IPS DF 6.9 (cell line): ENCODE results near the gene INAFM2.

Experiments used
- DNase-seq: peaks from one replicate; pipeline ENCODE4 v3.0.0-alpha.2; 2013; ENCODE audit warnings: low read depth, low spot score
- H3K27ac ChIP-seq: one replicate; pipeline ENCODE4 v1.5.1; 2013; ENCODE audit warnings: low read length, control low read depth
- H3K27me3 ChIP-seq: 2 replicates; pipeline ENCODE4 v1.6.1; 2013; ENCODE audit warnings: mild to moderate bottlenecking, low read length; ENCODE audit not compliant: control insufficient read depth, insufficient read depth
- H3K36me3 ChIP-seq: 2 replicates; pipeline ENCODE4 v1.6.1; 2013; ENCODE audit warnings: low read length; ENCODE audit not compliant: control insufficient read depth, insufficient read depth
- H3K4me1 ChIP-seq: 2 replicates; pipeline ENCODE4 v1.6.1; 2013; ENCODE audit warnings: low read length; ENCODE audit not compliant: control insufficient read depth, insufficient read depth
- H3K4me3 ChIP-seq: 2 replicates; pipeline ENCODE4 v1.5.1; 2013; ENCODE audit warnings: mild to moderate bottlenecking, low read length
- H3K9me3 ChIP-seq: 2 replicates; pipeline ENCODE4 v1.6.1; 2013; ENCODE audit warnings: low read length, inconsistent platforms; ENCODE audit not compliant: control insufficient read depth, insufficient read depth
- WGBS: extraction: QIAGEN DNeasy Blood & Tissue Kit; methylation state at CpG from one replicate; pipeline ENCODE4 v1.1.7; 2013; ENCODE audit warnings: mixed read lengths, missing lambda C conversion rate; ENCODE audit not compliant: insufficient read length, insufficient coverage; 5-methylcytosine and 5-hydroxymethylcytosine counted together

INAFM2 gene

DNA sequence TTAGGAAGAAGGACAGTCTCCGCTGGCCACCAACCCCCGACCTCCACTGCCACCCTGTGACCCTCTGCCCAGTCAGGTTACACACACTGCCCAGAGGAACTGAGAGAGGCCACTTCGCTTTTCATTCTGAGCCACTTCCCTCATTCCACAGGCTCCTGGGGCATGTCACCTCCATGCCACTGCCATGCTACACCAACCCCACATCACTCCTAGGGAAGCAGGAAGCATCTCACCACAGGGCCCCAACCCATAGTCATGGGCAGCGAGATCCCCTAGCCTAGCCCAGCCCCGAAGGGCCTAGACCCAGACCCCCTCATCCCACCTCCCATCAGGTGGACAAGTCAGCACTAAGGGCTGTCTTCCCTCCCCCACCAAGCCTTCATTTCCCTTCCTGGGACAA lies 17.1 kb upstream of the INAFM2 start:
- Histone ChIP-seq H3K27ac (no peak overlapping the region), H3K4me1 (peaks cover 27% of the 10 kb centered on the region), H3K27me3 (no peaks in the 10 kb centered on the region), H3K36me3 (no peaks in the 10 kb centered on the region), H3K9me3 (no peaks in the 10 kb centered on the region), H3K4me3 (no peak overlapping the region)
- no CpG with 5 or more reads among the region's 5 CpGs for WGBS
- DNase-seq, result no peak

DNA sequence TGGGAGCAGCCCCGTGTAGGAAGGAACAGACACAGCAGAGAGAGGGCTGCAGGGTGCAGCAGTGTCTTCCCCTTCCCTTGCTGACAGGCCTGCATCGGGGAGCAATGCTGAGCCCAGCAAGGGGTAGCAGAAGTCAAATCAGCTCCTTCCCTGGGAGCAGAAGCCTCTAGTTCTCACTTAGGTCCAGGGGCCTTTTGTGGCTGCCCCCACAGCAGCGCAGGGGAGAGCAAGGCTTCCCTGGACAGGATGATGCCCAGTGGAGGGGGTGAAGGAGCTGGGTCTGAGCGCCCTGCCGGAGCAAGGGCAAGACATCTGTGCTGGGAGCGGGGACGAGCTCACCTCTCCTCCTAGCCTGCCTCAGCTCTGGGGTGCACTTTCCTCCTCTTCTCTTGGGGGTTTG lies 16.6 kb upstream of the INAFM2 start:
- H3K9me3 ChIP-seq, result no peaks in the 10 kb centered on the region
- H3K4me1 ChIP-seq, result peaks cover 24% of the 10 kb centered on the region
- H3K27me3 ChIP-seq, result no peaks in the 10 kb centered on the region
- no peak for DNase-seq
- no peaks in the 10 kb centered on the region for H3K36me3 ChIP-seq
- WGBS, result no CpG with 5 or more reads among the region's 7 CpGs
- H3K27ac ChIP-seq, result no peak overlapping the region
- no peak overlapping the region for H3K4me3 ChIP-seq

GRCh38 chr15:40307421-40308211 lies 15.9 kb upstream of the INAFM2 start, which contains the start of gene PLCB2:
TSS of gene PLCB2 (minus strand) at chr15:40307935. CDS start at chr15:40307672, 263 bp downstream.
- H3K4me3 ChIP-seq, result no peak within 1 kb of the TSS
- H3K4me1 ChIP-seq, result peaks cover 18% of the 10 kb centered on the region
- H3K9me3 ChIP-seq, result no peaks in the 10 kb centered on the region
- H3K36me3 ChIP-seq, result no peaks in the 10 kb centered on the region
- H3K27ac ChIP-seq, result no peak within 1 kb of the TSS
- no CpG with 5 or more reads among the region's 15 CpGs for WGBS
- no peak for DNase-seq
- no peaks in the 10 kb centered on the region for H3K27me3 ChIP-seq

GRCh38 chr15:40309344-40309862 lies 14.1 kb upstream of the INAFM2 start:
- Histone ChIP-seq H3K27me3 (no peaks in the 10 kb centered on the region), H3K36me3 (no peaks in the 10 kb centered on the region), H3K9me3 (no peaks in the 10 kb centered on the region), H3K27ac (no peak overlapping the region), H3K4me1 (peaks cover 18% of the 10 kb centered on the region), H3K4me3 (no peak overlapping the region)
- DNase-seq, result no peak
- no CpG with 5 or more reads among the region's 8 CpGs for WGBS

DNA sequence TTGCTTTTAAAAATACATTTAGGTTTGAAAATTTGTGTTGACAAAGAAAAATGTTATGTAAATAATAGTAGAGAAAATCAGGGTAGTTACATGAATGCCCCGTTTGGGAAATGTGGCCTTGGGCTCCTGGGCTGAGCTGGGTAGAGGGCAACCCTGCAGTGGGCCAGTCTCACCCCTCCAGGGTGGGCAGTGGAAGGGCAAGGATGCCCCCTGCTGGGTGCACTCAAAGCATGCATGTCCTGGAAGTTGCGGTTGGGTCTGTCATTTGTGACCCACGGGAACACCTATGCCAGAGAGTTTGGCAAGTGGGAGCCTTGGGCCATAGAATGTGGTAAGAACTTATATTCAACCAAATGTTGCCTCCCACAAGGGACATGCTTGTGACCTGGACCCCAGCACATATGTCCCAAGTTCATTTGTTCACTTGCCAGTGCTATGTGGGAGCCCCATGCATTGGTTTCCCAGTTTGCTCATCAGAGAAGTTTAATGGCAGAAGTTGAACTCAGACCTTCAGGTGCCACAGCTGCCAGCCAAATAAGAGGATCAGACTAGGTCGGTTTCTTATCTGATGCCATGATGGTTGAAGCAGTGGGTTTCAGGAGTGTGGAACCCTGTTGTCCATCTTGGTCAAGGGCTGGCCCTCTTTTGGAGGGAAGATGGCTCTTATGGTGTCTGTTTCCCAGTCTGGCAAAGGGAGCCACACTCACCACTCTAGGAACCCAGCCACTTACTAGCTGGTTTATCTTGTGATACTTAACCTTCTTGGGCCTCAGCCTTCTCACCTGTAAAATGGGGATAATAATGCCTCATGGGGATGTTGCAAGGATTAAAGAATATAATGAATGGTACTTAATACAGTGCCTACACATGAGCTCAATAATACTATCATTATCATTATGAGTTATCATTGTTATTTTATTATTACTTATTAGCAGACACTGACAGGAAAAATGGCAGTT lies 13.2 kb upstream of the INAFM2 start:
- no CpG with 5 or more reads among the region's 4 CpGs for WGBS
- peaks cover 18% of the 10 kb centered on the region for H3K4me1 ChIP-seq
- DNase-seq, result peak; percentile 58

DNA sequence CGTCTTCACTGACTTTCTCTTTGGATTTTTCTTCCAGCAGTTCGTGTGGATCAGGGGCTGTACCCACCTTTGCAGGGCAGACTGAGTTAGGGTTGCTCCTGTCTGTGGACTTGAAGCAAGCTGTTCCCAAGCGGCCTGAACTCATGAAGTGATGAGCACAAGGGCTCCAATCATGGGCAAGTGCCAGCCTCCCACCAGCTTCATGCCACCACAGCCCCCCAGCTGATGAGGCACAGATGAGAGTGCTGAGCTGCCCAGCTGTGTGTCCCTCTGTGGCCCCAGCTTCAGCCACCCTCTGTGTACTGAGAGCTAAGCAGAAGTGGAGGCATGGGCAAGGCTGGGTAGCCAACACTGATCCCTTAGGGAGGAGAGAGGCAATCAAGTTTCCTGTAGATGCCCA lies 12.5 kb upstream of the INAFM2 start:
- no CpG with 5 or more reads among the region's 3 CpGs for WGBS
- Histone ChIP-seq H3K4me3 (no peak overlapping the region), H3K27me3 (no peaks in the 10 kb centered on the region), H3K27ac (no peak overlapping the region), H3K36me3 (no peaks in the 10 kb centered on the region), H3K9me3 (no peaks in the 10 kb centered on the region), H3K4me1 (peaks cover 18% of the 10 kb centered on the region)
- DNase-seq, result no peak

More for the DNA sequence above, 13.2 kb upstream of the INAFM2 start:
- Histone ChIP-seq H3K27me3 (no peaks in the 10 kb centered on the region), H3K4me3 (no peak overlapping the region), H3K27ac (no peak overlapping the region), H3K9me3 (no peaks in the 10 kb centered on the region), H3K36me3 (no peaks in the 10 kb centered on the region)

DNA sequence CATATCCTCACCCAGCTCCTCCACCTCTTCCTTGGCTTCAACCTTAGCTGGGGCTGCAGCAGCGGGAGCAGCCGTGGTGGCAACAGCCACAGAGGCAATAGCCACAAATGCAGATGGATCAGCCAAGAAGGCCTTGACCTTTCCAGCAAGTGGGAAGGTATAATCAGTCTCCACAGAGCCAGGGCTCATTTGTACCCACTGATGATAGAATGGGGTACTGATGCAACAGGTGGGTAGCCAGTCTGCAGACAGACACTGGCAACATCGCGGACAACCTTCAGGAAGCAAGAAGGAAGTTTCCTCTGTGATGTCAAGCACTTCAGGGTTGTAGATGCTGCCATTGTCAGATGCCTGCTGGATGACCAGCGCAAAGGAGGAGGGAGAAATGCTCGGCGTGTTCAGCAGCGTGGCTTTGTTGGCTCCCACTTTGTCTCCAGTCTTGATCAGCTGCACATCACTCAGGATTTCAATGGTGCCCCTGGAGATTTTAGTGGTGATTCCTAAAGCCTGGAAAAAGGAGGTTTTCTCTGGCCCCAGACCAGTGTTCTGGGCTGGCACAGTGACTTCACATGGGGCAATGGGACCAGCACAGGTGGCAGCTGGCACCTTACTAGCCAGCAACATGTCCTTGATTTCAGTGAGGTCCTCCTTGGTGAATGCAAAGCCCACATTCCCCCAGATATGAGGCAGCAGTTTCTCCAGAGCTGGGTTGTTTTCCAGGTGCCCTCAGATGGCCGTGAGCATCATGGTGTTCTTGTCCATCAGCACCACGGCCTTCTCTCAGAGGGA lies 10.9 kb upstream of the INAFM2 start:
- H3K4me1 ChIP-seq, result peaks cover 10% of the 10 kb centered on the region
- no CpG with 5 or more reads among the region's 10 CpGs for WGBS
- H3K27me3 ChIP-seq, result no peaks in the 10 kb centered on the region

DNA sequence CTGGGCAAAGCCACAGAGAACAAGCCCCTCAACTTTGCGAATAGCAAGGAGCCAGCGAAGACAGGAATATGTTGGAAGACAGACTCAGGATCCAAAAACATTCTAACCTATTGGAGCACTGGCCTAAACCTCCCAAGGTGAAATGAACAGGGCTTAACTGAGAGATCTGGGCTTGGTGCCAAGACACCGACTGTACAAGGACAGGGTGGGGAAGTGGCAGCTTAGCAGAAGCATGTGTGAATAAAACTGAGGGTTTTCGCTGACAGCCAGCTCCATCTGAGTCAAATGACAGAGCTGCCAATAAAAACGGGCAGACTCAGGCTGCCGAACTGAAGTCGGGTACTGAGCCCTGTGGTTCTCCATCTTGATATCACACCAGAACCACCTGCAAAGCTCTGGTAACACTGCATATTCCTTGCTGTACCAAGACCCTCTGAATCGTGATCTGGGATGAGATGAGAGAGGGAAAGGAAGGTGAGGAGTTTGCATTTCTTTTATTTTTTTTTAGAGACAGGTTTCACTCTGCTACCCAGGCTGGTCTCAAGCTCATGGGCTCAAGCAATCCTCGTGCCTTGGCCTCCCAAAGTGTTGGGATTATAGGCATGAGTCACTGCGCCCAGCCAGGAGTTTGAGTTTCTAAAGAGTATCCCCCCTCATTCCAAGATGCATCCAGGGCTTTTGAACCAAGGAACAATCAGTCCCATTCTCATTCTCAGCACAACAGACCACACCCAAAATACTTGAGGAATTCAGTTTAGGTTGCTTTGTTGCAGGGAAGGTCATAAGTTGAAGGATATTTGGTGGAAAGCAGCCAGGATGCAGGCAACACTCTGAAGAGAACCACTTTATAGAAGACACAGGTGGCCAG lies 9.7 kb upstream of the INAFM2 start:
- DNase-seq, result no peak
- no peaks in the 10 kb centered on the region for H3K9me3 ChIP-seq
- WGBS, result no CpG with 5 or more reads among the region's 10 CpGs
- H3K4me1 ChIP-seq, result peaks cover 6% of the 10 kb centered on the region
- H3K27ac ChIP-seq, result no peak overlapping the region
- H3K27me3 ChIP-seq, result no peaks in the 10 kb centered on the region
- H3K4me3 ChIP-seq, result no peak overlapping the region
- no peaks in the 10 kb centered on the region for H3K36me3 ChIP-seq

More for the DNA sequence above, 10.9 kb upstream of the INAFM2 start:
- no peaks in the 10 kb centered on the region for H3K9me3 ChIP-seq
- no peaks in the 10 kb centered on the region for H3K36me3 ChIP-seq
- DNase-seq, result no peak
- no peak overlapping the region for H3K4me3 ChIP-seq
- H3K27ac ChIP-seq, result no peak overlapping the region

DNA sequence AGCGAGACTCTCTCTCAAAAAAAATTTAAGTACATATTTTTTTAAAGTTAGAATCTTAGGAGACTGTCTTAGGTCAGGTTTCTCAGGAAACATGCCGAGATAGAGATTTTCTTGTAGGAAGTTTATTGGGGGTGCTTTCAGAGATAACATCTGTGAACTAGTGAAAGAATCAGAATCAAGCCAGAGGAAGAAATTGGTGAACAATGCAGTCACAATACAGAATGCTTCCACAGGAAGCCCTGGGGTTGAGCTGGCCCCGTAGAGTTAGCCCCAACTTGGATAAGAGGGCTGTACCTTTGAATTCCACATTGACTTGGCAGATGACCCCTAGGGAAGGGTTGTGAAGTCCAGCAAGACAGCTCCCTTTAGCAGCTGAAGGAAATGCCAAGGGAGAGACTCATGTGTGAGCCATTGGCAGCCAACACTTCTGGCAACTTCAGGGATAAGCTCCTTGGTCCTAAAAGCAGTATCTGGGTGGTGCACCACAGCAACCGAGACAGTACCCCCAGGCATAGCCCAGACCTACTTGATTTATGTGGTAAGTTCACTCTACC lies 8.7 kb upstream of the INAFM2 start:
- Histone ChIP-seq H3K4me1 (no peaks in the 10 kb centered on the region), H3K9me3 (no peaks in the 10 kb centered on the region), H3K27ac (no peak overlapping the region), H3K4me3 (no peak overlapping the region), H3K27me3 (no peaks in the 10 kb centered on the region), H3K36me3 (no peaks in the 10 kb centered on the region)
- DNase-seq, result no peak
- no CpG with 5 or more reads among the region's 4 CpGs for WGBS
